ENCODE data around the gene FNDC11. TPM values are rescaled to one million over a fixed set of nuclear protein-coding genes. Genes with fewer than 3 reads are reported as not detected.

The FNDC11 gene
- total and polyA plus RNA-seq, 2 of the 13 experiments (the other 11 are each of a cell fraction or from before 2014, with no cell fraction given): 0.07 TPM; not detected in 1

- Histone ChIP-seq H3K4me1 (ENCODE audit: insufficient read depth, low read length) (peaks cover 4% of the 10 kb centered on the region; the same call in 1 of the 2 replicates), H3K9ac (ENCODE audit: insufficient read depth, low read depth, low read length) (no peak overlapping the region), H3K27me3 (ENCODE audit: control insufficient read depth in 1 of 2, insufficient read depth in 2 of 2, low read length in 2 of 2) (peaks cover 9 to 39% of the 10 kb centered on the region in 2 experiments; a peak in 4 of 5 replicates), H4K20me1 (ENCODE audit: insufficient read depth, low read length) (peaks cover 6% of the 10 kb centered on the region; the same call in 1 of the 2 replicates), H3K4me2 (ENCODE audit: low read depth, low read length) (no peak overlapping the region), H3K36me3 (replicated peaks in 1 of 2; ENCODE audit: control insufficient read depth in 1 of 2, insufficient read depth in 2 of 2, low read length in 2 of 2) (no peaks in the 10 kb centered on the region), H3K9me3 (ENCODE audit: low read length) (no peaks in the 10 kb centered on the region), H3K4me3 (replicated peaks in 1 of 3; ENCODE audit: insufficient read depth in 1 of 3, low read depth in 2 of 3, low read length in 3 of 3) (no peak overlapping the region), H3K79me2 (ENCODE audit: insufficient read depth, low read length) (no peaks in the 10 kb centered on the region), H2AFZ (ENCODE audit: low read length) (no peak overlapping the region), H3K27ac (ENCODE audit: extremely low read length, insufficient read depth, low read length) (no peak overlapping the region)
- intact Hi-C loops (cut with micrococcal nuclease; ENCODE audit: unreplicated experiment): no loop called here
- in situ Hi-C loops (cut with HindIII; ENCODE audit: extremely low pct_ligation_motif_present, low pct_unique_long_range_greater_than_20kb): no loop called here
- ChIA-PET CTCF (ENCODE audit: low intra/inter-chr PET ratio, low total read pairs) (no interaction called here), POLR2A (no interaction called here)
- ATAC-seq (no peak), FAIRE-seq (no peak), DNase-seq (ENCODE audit: low spot score) (no peak)
- WGBS (ENCODE audit: low lambda C conversion rate): 65% methylated on average over 3 of the region's 3 CpGs
- TF ChIP-seq PRMT3 (CRISPR knock-in tag; IDR thresholded peaks at IDR 0.05; ENCODE audit: borderline replicate concordance, low read depth) (no peak), ZNF629 (CRISPR knock-in tag; conservative IDR thresholded peaks at IDR 0.05) (no peak), ZFP37 (CRISPR knock-in tag; IDR thresholded peaks at IDR 0.05; ENCODE audit: borderline replicate concordance) (no peak), CSRNP1 (CRISPR knock-in tag; IDR thresholded peaks at IDR 0.05) (no peak), ZNF672 (CRISPR knock-in tag; IDR thresholded peaks at IDR 0.05) (no peak), CREM (IDR thresholded peaks at IDR 0.05) (no peak), CREM (CRISPR knock-in tag; IDR thresholded peaks at IDR 0.05) (no peak), MAFG (CRISPR knock-in tag; IDR thresholded peaks at IDR 0.05) (no peak), CEBPG (CRISPR knock-in tag; IDR thresholded peaks at IDR 0.05) (no peak)
- no TSS peak for BruUV-seq (replicated peaks)
These were observed 28.8 kb upstream of the FNDC11 start for GRCh38 chr20:63525185-63525584.

Data from HepG2 (cell line).